Right hindlimb (tissue), 1 donor: Measurements from ENCODE around the gene IFNA13.

ENCODE experiments used
- DNase-seq: peaks from one replicate; pipeline ENCODE4 v3.0.0-alpha.2; 2018

Gene IFNA13

DNA sequence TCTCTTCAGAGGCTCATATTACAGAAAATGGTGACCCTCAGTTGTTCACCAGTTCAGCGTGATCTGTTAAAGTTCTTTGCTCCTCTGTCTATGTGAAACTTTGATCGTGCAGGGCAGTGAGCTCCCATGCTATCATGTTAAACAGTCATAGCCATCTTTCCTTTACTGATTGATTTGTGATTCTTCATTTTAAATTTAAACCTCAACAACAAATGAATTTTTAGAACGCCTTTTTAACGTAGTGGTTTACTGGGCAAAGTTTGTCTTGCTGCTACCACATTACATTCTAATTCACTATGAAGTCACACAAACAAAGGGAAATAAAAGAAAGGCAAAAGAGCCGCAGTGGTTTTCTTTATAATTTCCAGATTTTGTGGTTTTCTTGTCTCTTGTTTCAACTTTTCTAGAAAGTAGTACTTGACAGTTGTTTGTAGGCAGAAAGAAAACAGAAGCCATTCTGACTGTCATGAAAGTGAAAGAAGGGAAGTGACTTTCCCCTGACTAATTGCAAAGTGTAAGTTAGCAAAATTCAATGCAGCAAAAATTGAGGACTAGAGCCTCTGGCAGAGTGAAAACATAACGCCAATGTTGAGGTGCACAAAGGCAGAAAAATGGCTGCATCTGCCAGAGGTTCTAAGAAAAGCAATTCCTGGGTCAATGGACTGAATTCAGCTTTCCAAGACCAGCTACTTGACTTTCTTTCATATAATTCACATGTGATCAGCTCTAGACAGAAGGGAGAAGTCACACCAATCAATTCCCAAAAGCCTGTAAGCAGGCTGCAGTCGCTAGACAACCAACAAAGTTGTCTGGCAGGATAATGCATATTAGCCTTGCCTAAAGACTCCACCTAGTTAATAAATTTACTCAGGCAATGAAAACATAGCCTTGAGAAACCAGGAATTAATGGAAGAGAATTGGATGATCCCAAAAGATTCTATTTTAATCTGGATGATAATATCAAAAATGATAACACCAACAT is 10.1 kb downstream of the IFNA13 start:
- DNase-seq = no peak

- DNase-seq = no peak
Observed at GRCh38 chr9:21350787-21351186, 17.1 kb downstream of the IFNA13 start, which contains the start of gene IFNA6. TSS of gene IFNA6 (minus strand) at chr9:21350887. CDS start at chr9:21350887, 0 bp downstream.

DNA sequence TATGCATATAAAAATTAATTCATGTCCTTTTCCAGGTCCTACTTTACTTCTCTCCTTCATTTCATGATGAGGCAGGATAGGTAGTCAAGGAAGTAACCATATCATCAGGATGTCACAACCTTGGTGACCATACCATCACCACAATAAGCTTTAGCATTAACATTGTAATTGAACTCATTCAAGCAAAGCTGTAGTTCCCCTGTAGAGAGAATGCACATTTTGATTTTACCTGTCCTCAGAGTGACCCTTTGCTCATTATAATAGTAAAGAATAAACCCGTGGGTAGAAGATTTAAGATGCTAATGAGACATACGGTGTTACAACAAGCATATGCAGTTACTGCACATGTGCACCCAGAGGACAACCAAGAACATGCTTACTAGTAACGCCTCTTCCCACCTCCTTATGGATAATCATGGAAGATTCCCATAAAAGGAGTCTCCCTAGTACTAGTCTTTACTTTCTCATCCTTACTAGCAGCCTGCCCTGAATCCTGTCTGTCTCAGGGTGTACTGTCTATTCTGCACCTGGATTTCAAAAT is 19.4 kb downstream of the IFNA13 start:
- DNase-seq = no peak

DNA sequence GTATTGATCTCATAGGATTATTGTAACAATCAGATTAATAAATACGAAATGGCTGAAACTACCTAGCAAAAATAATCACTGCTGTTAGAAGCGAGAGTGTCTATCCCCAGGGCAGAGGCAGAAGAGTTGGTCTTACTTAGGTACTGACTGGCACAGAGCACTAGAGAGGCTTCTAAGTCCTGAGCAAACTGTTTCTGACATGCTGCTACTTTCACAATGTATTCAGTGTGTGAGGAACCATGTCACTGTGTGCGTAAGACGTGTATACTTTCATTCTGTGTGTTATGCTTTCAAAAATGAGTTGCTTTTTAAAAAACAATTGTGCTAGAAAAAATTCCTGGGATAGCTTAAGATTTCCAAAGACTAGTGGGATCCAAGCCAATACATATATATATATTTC is 27.1 kb downstream of the IFNA13 start:
- DNase-seq = no peak

GRCh38 chr9:21336457-21336856 is 31.4 kb downstream of the IFNA13 start:
- no peak for DNase-seq

DNA sequence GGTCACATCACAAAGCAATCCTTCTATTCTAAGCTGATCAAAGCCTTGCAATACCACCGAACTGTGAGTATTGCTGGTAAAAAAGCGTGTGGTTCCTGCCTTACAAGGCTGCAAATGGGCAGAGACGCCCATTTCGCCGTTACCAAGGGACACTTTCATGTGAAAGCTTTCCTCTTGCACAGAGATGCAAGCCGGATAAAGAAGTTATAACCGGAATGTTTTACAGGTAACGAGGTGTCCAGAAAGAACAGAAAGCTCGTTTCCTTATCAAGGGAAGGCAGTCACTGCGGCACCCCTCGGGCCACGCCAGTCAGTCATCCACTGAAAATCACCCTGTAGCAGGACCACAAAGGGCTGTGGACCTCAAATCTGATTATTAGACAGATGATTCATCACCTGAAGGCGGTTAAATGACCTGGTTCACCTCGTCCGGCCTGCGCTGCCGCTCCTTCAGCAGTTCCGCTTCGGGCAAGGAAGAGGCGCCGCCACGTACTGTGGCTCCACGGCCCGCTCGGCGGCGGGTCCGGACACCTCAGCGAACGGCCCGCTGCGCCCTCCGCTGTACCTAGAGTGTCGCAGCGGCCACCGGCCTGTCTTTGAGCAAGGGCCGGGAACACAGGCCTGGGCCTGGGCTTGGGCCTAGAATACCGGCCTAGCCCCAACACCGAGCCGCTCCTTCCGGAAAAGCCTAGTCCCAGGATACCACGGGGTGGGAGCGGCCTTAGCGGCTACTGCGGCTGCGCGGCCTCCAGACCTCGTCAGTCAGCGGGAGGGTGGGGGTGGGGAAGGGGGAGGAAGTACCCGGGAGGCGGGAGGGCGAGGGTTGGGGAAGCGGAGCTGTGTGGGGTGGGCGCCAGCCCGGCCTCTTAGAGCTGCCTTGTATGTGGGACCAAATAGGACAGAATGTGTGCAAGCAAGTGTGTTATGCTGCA is 32.9 kb downstream of the IFNA13 start, which contains the start of gene KLHL9:
TSS of gene KLHL9 (minus strand) at position 704 of the 932 bp plus-strand sequence. CDS start at position 159, 545 bp downstream.
- peak; percentile 96 for DNase-seq

GRCh38 chr9:21333226-21333625 is 34.6 kb downstream of the IFNA13 start:
- DNase-seq = no peak

- no peak for DNase-seq
Observed at GRCh38 chr9:21331676-21332402, 36.0 kb downstream of the IFNA13 start.

DNA sequence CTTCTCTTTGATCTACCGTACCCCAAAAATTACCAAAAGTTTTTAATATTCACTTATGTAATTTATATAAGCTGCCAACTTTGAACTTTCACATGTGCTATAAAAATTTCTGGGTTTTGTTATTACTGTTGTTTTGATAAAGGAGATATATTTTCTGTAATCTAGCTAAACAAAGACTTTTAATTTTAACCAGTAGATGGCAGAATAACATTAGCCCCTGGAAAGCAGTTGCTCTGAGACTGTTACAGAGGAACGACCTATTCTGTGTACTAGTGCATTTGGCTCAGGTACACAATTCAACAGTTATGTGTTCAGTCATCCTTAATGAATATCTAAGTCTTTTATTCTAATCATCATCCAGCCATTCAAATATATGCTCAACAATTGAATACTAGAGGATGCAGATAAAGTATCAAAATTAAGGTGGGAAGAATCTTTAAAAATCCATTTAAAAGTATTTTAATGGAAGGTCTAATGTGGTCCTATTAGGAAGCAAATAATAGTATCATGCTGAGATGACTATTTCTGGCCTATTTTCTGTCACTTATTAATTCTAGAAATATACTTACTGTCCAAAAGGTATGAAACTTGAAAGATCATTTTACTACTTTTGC is 41.2 kb downstream of the IFNA13 start:
- DNase-seq = no peak

- no peak for DNase-seq
Observed at GRCh38 chr9:21324047-21324446, 43.8 kb downstream of the IFNA13 start.

GRCh38 chr9:21322911-21323461 is 44.9 kb downstream of the IFNA13 start:
- no peak for DNase-seq

GRCh38 chr9:21320465-21320864 is 47.4 kb downstream of the IFNA13 start:
- DNase-seq = no peak

GRCh38 chr9:21317956-21318923 is 49.6 kb downstream of the IFNA13 start:
- DNase-seq = peak; percentile 31
